ENCODE data around the gene FAM13A. TPM values are rescaled to one million over a fixed set of nuclear protein-coding genes. Genes with fewer than 3 reads are reported as not detected.
"Not testable (repeated sequence)": the region's sequence is repeated elsewhere in the genome, so short reads cannot be mapped to it uniquely, and the experiment has no call there.

Gene FAM13A
- total RNA-seq, 1 donor from 2014 or later, result 57.7 TPM

GRCh38 chr4:88928852-88929251 lies 128.1 kb downstream of the FAM13A start:
- Mint-ChIP-seq H3K27me3 (ENCODE audit: low read depth) (no peaks in the 10 kb centered on the region), H3K36me3 (peaks cover 24% of the 10 kb centered on the region), H3K4me1 (no peaks in the 10 kb centered on the region), H3K4me3 (no peak overlapping the region), H3K9me3 (peaks cover 30% of the 10 kb centered on the region), H3K27ac (no peak overlapping the region)
- TF ChIP-seq CTCF (IDR thresholded peaks at IDR 0.05; ENCODE audit: unreplicated experiment), result no peak
- DNase-seq (ENCODE audit: low spot score in 2 of 2, unreplicated experiment in 2 of 2), result no peak

- H3K27me3 Mint-ChIP-seq (ENCODE audit: low read depth), result no peaks in the 10 kb centered on the region
- no peak overlapping the region for H3K4me3 Mint-ChIP-seq
- DNase-seq (ENCODE audit: low spot score in 2 of 2, unreplicated experiment in 2 of 2), result no peak
These were observed 129.6 kb downstream of the FAM13A start for GRCh38 chr4:88927420-88927819.

GRCh38 chr4:88919056-88919455 lies 137.9 kb downstream of the FAM13A start:
- DNase-seq (ENCODE audit: low spot score in 2 of 2, unreplicated experiment in 2 of 2), result no peak
- TF ChIP-seq CTCF (IDR thresholded peaks at IDR 0.05; ENCODE audit: unreplicated experiment), result no peak
- Mint-ChIP-seq H3K36me3 (peaks cover 32% of the 10 kb centered on the region), H3K27ac (no peak overlapping the region), H3K4me3 (no peak overlapping the region), H3K4me1 (no peaks in the 10 kb centered on the region), H3K9me3 (peaks cover 12% of the 10 kb centered on the region), H3K27me3 (ENCODE audit: low read depth) (no peaks in the 10 kb centered on the region)

More at GRCh38 chr4:88927420-88927819, 129.6 kb downstream of the FAM13A start:
- no peak for TF ChIP-seq CTCF (IDR thresholded peaks at IDR 0.05; ENCODE audit: unreplicated experiment)
- peaks cover 26% of the 10 kb centered on the region for H3K36me3 Mint-ChIP-seq
- no peak overlapping the region for H3K27ac Mint-ChIP-seq
- peaks cover 30% of the 10 kb centered on the region for H3K9me3 Mint-ChIP-seq
- H3K4me1 Mint-ChIP-seq, result no peaks in the 10 kb centered on the region

- H3K27ac Mint-ChIP-seq; H3K36me3 Mint-ChIP-seq; H3K27me3 Mint-ChIP-seq (ENCODE audit: low read depth); H3K9me3 Mint-ChIP-seq; H3K4me1 Mint-ChIP-seq; DNase-seq (ENCODE audit: low spot score in 2 of 2, unreplicated experiment in 2 of 2); H3K4me3 Mint-ChIP-seq: not testable (repeated sequence)
These were observed 143.8 kb downstream of the FAM13A start for GRCh38 chr4:88913181-88913580.

GRCh38 chr4:88911246-88912212 lies 145.5 kb downstream of the FAM13A start:
- TF ChIP-seq CTCF (IDR thresholded peaks at IDR 0.05; ENCODE audit: unreplicated experiment), result no peak
- H3K27ac Mint-ChIP-seq, result no peak overlapping the region

GRCh38 chr4:88910101-88910500 lies 146.9 kb downstream of the FAM13A start:
- H3K27me3 Mint-ChIP-seq (ENCODE audit: low read depth), result no peaks in the 10 kb centered on the region
- TF ChIP-seq CTCF (IDR thresholded peaks at IDR 0.05; ENCODE audit: unreplicated experiment), result no peak
- peak overlapping the region; percentile 41 for H3K27ac Mint-ChIP-seq
- H3K9me3 Mint-ChIP-seq, result no peaks in the 10 kb centered on the region
- H3K4me1 Mint-ChIP-seq, result peaks cover 15% of the 10 kb centered on the region
- no peak overlapping the region for H3K4me3 Mint-ChIP-seq
- DNase-seq (ENCODE audit: low spot score in 2 of 2, unreplicated experiment in 2 of 2), result no peak
- H3K36me3 Mint-ChIP-seq, result peaks cover 5% of the 10 kb centered on the region

More at GRCh38 chr4:88911246-88912212, 145.5 kb downstream of the FAM13A start:
- DNase-seq (ENCODE audit: low spot score in 2 of 2, unreplicated experiment in 2 of 2), result no peak
- peaks cover 3% of the 10 kb centered on the region for H3K36me3 Mint-ChIP-seq
- H3K4me3 Mint-ChIP-seq, result no peak overlapping the region
- peaks cover 15% of the 10 kb centered on the region for H3K4me1 Mint-ChIP-seq
- H3K9me3 Mint-ChIP-seq, result peaks cover 3% of the 10 kb centered on the region
- H3K27me3 Mint-ChIP-seq (ENCODE audit: low read depth), result no peaks in the 10 kb centered on the region

Measured in mesothelial cell of epicardium (in vitro differentiated cells).